Esophagus squamous epithelium (tissue), 5 donors: ENCODE results near the gene NLRC5. TPM values are rescaled to one million over a fixed set of nuclear protein-coding genes. Genes with fewer than 3 reads are reported as not detected.

Experiments used
- DNase-seq: peaks from one replicate; lab custom pipeline; 2025; lab: John Stamatoyannopoulos, UW
- H3K27ac ChIP-seq, 4 donors: fragments of 200-600 bp; sonication (generic); one replicate each; pipeline ENCODE4 v1.5.1; 2016 to 2019; ENCODE audit warnings: mild to moderate bottlenecking in 1 of 4
- H3K27me3 ChIP-seq, 4 donors: fragments of 200-600 bp; sonication (generic); 1 replicate in 3 of 4; 2 replicates in 1 of 4; pipeline versions ENCODE4 v1.5.1 to v1.6.0; 2017 to 2021; ENCODE audit warnings: antibody characterized with exemption in 1 of 4
- H3K36me3 ChIP-seq, 3 donors: fragments of 200-600 bp; sonication (generic); one replicate each; pipeline ENCODE4 v1.5.1; 2016 to 2019
- H3K4me1 ChIP-seq, 3 donors: fragments of 200-600 bp; sonication (generic); one replicate each; pipeline ENCODE4 v1.5.1; 2017 to 2019
- H3K4me3 ChIP-seq, 4 donors: fragments of 200-600 bp; sonication (generic); 1 replicate in 3 of 4; 2 replicates in 1 of 4; pipeline ENCODE4 v1.5.1; 2016 to 2019; ENCODE audit warnings: mild to moderate bottlenecking in 2 of 4, moderate library complexity in 1 of 4
- H3K9me3 ChIP-seq, 3 donors: fragments of 200-600 bp; sonication (generic); one replicate each; pipeline ENCODE4 v1.5.1; 2016 to 2019
- CTCF ChIP-seq, 6 experiments: fragments of 450-650 bp in 4 of 6; fragments of 200-600 bp in 2 of 6; sonication (generic) in 2 of 6; IDR thresholded peaks; one replicate each; pipeline ENCODE4 v1.5.1; 2016 to 2019; ENCODE audit warnings: antibody characterized with exemption in 6 of 6, mild to moderate bottlenecking in 4 of 6, moderate library complexity in 4 of 6
- POLR2A ChIP-seq, 4 donors: fragments of 450-650 bp; IDR thresholded peaks; one replicate each; pipeline ENCODE4 v1.6.1; 2017; ENCODE audit warnings: antibody characterized with exemption in 4 of 4, mild to moderate bottlenecking in 4 of 4, moderate library complexity in 3 of 4
- WGBS, 2 donors: methylation state at CpG; one replicate each; pipeline ENCODE4 v1.1.5; 2018; 5-methylcytosine and 5-hydroxymethylcytosine counted together
- intact Hi-C: fragments of 100-400 bp; cut with DNase I; formaldehyde crosslinking; loops from one replicate; pipeline ENCODE4 v1.15.0; 2022
- total RNA-seq, 4 donors: library from RNA; depleted of rRNA; stranded (reverse); fragments of >200 nt; gene quantifications; one replicate each; pipeline ENCODE4 v1.1.0, GENCODE V29; 2016
- donor health status: DM: yes; HTN: yes; CAD: no.

The NLRC5 gene
- total RNA-seq, 4 donors from 2014 or later, result 7.7 to 25.2 (median 14.1) TPM

- H3K4me3 ChIP-seq, result no peak overlapping the region
- TF ChIP-seq POLR2A (IDR thresholded peaks at IDR 0.05), result no peak
- no peak overlapping the region for H3K27ac ChIP-seq
- DNase-seq, result no peak
- no peaks in the 10 kb centered on the region for H3K9me3 ChIP-seq
- peaks cover 0 to 9% (median 4%) of the 10 kb centered on the region in 3 donors for H3K4me1 ChIP-seq
- intact Hi-C loops, result no loop called here
- H3K36me3 ChIP-seq, result no peaks in the 10 kb centered on the region
- 78 to 79% methylated on average over 4 of the region's 4 CpGs for WGBS, 2 donors
- peaks cover 0 to 89% (median 0%) of the 10 kb centered on the region in 4 donors for H3K27me3 ChIP-seq
Observed at GRCh38 chr16:56956076-56956475, 33.3 kb upstream of the NLRC5 start.

GRCh38 chr16:56956756-56957155 lies 32.6 kb upstream of the NLRC5 start:
- intact Hi-C loops, result no loop called here
- Histone ChIP-seq H3K4me1 (peaks cover 0 to 14% (median 6%) of the 10 kb centered on the region in 3 donors), H3K4me3 (no peak overlapping the region), H3K27me3 (peaks cover 0 to 88% (median 0%) of the 10 kb centered on the region in 4 donors), H3K36me3 (no peaks in the 10 kb centered on the region), H3K9me3 (no peaks in the 10 kb centered on the region), H3K27ac (no peak overlapping the region)
- DNase-seq, result no peak
- TF ChIP-seq POLR2A (IDR thresholded peaks at IDR 0.05), result no peak
- no peak for TF ChIP-seq CTCF (IDR thresholded peaks at IDR 0.05)
- 63 to 79% methylated on average over 3 to 4 of the region's 4 CpGs for WGBS, 2 donors

GRCh38 chr16:56960681-56961281 lies 28.6 kb upstream of the NLRC5 start:
- no peak overlapping the region for H3K27ac ChIP-seq
- H3K9me3 ChIP-seq, result no peaks in the 10 kb centered on the region
- DNase-seq, result no peak
- TF ChIP-seq POLR2A (IDR thresholded peaks at IDR 0.05) (no peak), CTCF (IDR thresholded peaks at IDR 0.05) (no peak)
- H3K36me3 ChIP-seq, result no peaks in the 10 kb centered on the region
- 64 to 66% methylated on average over 5 to 6 of the region's 13 CpGs for WGBS, 2 donors
- no peak overlapping the region for H3K4me3 ChIP-seq
- intact Hi-C loops, result no loop called here
- H3K4me1 ChIP-seq, result peaks cover 6 to 35% (median 19%) of the 10 kb centered on the region in 3 donors
- H3K27me3 ChIP-seq, result peaks cover 0 to 52% (median 0%) of the 10 kb centered on the region in 4 donors

GRCh38 chr16:56961386-56961785 lies 28.0 kb upstream of the NLRC5 start:
- Histone ChIP-seq H3K4me3 (no peak overlapping the region), H3K27me3 (peaks cover 0 to 46% (median 0%) of the 10 kb centered on the region in 4 donors), H3K36me3 (no peaks in the 10 kb centered on the region), H3K9me3 (no peaks in the 10 kb centered on the region), H3K27ac (no peak overlapping the region), H3K4me1 (peaks cover 6 to 40% (median 22%) of the 10 kb centered on the region in 3 donors)
- WGBS, 2 donors, result 54 to 74% methylated on average over 3 of the region's 3 CpGs
- no peak for TF ChIP-seq CTCF (IDR thresholded peaks at IDR 0.05)
- TF ChIP-seq POLR2A (IDR thresholded peaks at IDR 0.05), result no peak
- DNase-seq, result no peak
- intact Hi-C loops, result no loop called here

- TF ChIP-seq POLR2A (IDR thresholded peaks at IDR 0.05), result no peak
- no peak for TF ChIP-seq CTCF (IDR thresholded peaks at IDR 0.05)
- DNase-seq, result no peak
- Histone ChIP-seq H3K4me3 (no peak within 1 kb of the TSS), H3K9me3 (no peaks in the 10 kb centered on the region), H3K36me3 (no peaks in the 10 kb centered on the region), H3K27me3 (peaks cover 0 to 41% (median 0%) of the 10 kb centered on the region in 4 donors), H3K27ac (no peak within 1 kb of the TSS), H3K4me1 (peaks cover 6 to 40% (median 22%) of the 10 kb centered on the region in 3 donors)
- intact Hi-C loops, result no loop called here
- WGBS, 2 donors, result 67 to 71% methylated on average over 6 to 10 of the region's 12 CpGs
Observed at GRCh38 chr16:56961851-56962281, 27.5 kb upstream of the NLRC5 start, which contains the start of gene CETP. CETP (plus strand) TSS chr16:56961950; CDS start chr16:56961980, 30 bp downstream.
